ENCODE data around the gene ADAMTSL2.

Gene ADAMTSL2

GRCh38 chr9:133519693-133520092 is 14.8 kb upstream of the ADAMTSL2 start:
- DNase-seq (ENCODE audit: extremely low read depth, low read depth) = no peak
- H3K4me3 ChIP-seq (replicated peaks; ENCODE audit: low read depth, low read length) = no peak overlapping the region
- TF ChIP-seq, protein P1, sequence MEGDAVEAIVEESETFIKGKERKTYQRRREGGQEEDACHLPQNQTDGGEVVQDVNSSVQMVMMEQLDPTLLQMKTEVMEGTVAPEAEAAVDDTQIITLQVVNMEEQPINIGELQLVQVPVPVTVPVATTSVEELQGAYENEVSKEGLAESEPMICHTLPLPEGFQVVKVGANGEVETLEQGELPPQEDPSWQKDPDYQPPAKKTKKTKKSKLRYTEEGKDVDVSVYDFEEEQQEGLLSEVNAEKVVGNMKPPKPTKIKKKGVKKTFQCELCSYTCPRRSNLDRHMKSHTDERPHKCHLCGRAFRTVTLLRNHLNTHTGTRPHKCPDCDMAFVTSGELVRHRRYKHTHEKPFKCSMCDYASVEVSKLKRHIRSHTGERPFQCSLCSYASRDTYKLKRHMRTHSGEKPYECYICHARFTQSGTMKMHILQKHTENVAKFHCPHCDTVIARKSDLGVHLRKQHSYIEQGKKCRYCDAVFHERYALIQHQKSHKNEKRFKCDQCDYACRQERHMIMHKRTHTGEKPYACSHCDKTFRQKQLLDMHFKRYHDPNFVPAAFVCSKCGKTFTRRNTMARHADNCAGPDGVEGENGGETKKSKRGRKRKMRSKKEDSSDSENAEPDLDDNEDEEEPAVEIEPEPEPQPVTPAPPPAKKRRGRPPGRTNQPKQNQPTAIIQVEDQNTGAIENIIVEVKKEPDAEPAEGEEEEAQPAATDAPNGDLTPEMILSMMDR (IDR thresholded peaks at IDR 0.05; ENCODE audit: low read depth, low read length, missing control alignments) = no peak

DNA sequence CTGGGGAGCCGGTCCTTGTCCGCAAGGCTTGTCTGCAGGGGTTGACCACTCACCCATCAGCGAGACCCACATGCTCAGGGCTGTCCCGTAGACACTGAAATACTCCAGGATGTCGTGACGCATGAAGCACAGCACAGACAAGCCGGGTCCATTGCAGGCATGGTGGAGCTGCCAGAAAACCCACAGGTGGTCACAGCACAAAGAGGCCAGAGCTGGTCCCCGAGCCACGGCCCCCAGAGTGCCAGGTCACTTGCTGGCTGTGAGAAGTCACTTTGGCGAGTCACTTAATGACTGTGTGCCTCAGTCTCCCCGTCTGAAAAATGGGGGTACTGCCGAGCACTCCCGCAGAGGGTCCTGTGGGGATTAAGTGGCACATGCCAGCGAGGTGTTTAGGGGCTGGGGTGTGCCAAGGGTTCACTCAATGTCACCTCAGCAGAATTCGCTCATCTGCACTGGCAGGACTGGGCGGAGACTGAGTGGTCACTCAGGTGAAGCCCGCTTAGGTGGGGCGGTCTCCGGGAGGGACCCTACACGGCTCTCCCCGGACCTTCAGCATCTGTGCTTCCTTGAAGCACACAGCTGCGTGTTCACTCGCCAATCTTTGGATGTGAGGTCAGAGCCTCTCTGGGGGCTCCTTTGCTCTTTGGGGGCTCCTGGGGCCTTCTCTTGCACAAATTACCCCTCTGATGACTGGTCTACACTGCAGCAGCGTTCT is 14.2 kb upstream of the ADAMTSL2 start:
- no peak overlapping the region for H3K4me3 ChIP-seq (replicated peaks; ENCODE audit: low read depth, low read length)
- no peak for DNase-seq (ENCODE audit: extremely low read depth, low read depth)
- TF ChIP-seq, protein P1 (IDR thresholded peaks at IDR 0.05; ENCODE audit: low read depth, low read length, missing control alignments) = no peak

GRCh38 chr9:133521122-133522072 is 13.1 kb upstream of the ADAMTSL2 start:
- no peak for DNase-seq (ENCODE audit: extremely low read depth, low read depth)
- H3K4me3 ChIP-seq (replicated peaks; ENCODE audit: low read depth, low read length) = no peak overlapping the region
- TF ChIP-seq, protein P1 (IDR thresholded peaks at IDR 0.05; ENCODE audit: low read depth, low read length, missing control alignments) = no peak

DNA sequence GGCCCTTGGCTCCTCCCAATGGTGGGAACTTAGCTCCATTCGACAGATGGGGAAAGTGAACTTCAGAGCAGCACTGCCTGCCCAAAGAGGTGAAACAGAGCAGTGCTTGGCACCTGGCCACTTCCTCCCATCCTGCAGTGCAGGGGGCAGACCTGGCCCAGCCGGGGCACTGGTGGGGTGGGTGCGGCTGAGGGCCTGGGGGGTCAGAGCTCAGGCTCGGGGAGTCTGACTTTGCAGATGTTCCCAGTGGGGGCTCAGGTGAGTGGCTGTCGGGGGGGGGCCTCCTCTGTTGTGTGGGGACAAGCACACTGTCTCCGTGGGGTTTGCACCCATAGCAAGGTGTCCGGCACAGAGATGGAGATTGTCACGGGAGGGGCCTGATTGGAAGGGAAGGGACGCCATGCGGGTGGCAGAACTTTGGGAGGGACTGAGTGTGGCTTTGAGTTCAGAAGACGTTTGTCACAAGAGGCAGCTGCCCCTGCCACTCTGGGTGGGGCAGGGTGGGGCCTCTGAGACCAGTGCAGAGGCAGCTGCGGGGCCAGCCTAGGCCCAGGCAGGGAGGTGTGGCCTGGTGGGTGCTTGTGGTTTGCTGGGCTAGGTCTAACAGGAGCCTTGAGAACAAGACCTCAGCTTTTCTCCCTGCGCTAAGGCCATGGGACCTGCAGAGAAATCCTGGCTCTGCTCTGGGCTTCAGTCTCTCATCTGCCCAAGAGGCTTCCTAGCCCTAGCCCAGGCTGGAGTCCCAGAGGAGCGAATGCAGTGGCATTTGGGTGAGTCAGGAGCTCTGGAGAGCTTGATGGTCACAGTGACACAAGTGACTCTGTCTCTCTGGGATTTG is 12.2 kb upstream of the ADAMTSL2 start:
- H3K4me3 ChIP-seq (replicated peaks; ENCODE audit: low read depth, low read length) = no peak overlapping the region
- TF ChIP-seq, protein P1 (IDR thresholded peaks at IDR 0.05; ENCODE audit: low read depth, low read length, missing control alignments) = no peak
- no peak for DNase-seq (ENCODE audit: extremely low read depth, low read depth)

GRCh38 chr9:133523106-133523505 is 11.4 kb upstream of the ADAMTSL2 start:
- TF ChIP-seq, protein P1 (IDR thresholded peaks at IDR 0.05; ENCODE audit: low read depth, low read length, missing control alignments) = no peak
- DNase-seq (ENCODE audit: extremely low read depth, low read depth) = no peak
- H3K4me3 ChIP-seq (replicated peaks; ENCODE audit: low read depth, low read length) = no peak overlapping the region

DNA sequence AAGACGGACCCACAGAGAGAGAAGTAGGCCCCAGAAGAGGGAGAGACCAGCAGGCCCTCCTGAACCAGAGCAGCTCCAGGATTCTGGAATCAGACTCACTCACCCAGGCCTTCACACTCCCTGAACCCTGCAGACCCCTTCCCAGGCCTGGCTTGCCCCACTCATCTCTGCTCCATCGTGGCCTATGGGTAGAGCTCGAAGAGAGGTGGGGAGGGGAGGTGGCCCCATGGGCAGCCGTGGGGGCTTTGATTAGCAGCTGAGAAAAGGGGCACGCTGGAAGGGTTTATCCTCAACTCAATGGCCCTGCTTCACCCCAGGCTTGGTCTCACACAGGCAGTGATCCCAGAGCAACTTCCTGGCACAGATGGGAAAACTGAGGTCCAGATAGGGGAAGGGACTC is 10.4 kb upstream of the ADAMTSL2 start:
- TF ChIP-seq, protein P1 (IDR thresholded peaks at IDR 0.05; ENCODE audit: low read depth, low read length, missing control alignments) = no peak
- no peak for DNase-seq (ENCODE audit: extremely low read depth, low read depth)

More for the DNA sequence above, 10.4 kb upstream of the ADAMTSL2 start:
- no peak overlapping the region for H3K4me3 ChIP-seq (replicated peaks; ENCODE audit: low read depth, low read length)

All from HFF-Myc (cell line).